Measurements from ENCODE around the gene SMTNL2. TPM values are rescaled to one million over a fixed set of nuclear protein-coding genes. Genes with fewer than 3 reads are reported as not detected.

SMTNL2 gene
- polyA plus RNA-seq, 1 of the 3 experiments (the other 2 are of a cell fraction) = not detected

- DNase-seq = no peak
- H3K4me1 ChIP-seq (ENCODE audit: control insufficient read depth in 1 of 2, insufficient read depth in 2 of 2, low read depth in 1 of 2, low read length in 1 of 2) = peaks cover 0 to 9% of the 10 kb centered on the region in 2 experiments; a peak in 1 of 4 replicates
- H3K36me3 ChIP-seq (replicated peaks in 1 of 2; ENCODE audit: control insufficient read depth in 1 of 2, insufficient read depth in 2 of 2, low read length in 1 of 2) = no peaks in the 10 kb centered on the region
- no peaks in the 10 kb centered on the region for H3K9me3 ChIP-seq
- TF ChIP-seq IRF3 (IDR thresholded peaks at IDR 0.05; ENCODE audit: low read depth, low read length) (no peak), CHD2 (IDR thresholded peaks at IDR 0.05; ENCODE audit: low read length, partially characterized antibody) (no peak), SMC3 (IDR thresholded peaks at IDR 0.05; ENCODE audit: low read depth, low read length) (no peak), RXRA (IDR thresholded peaks at IDR 0.05; ENCODE audit: borderline replicate concordance, low read depth) (no peak), RFX5 (IDR thresholded peaks at IDR 0.05; ENCODE audit: low read length) (no peak), MXI1 (IDR thresholded peaks at IDR 0.05; ENCODE audit: low read depth, low read length) (no peak), MEF2A (IDR thresholded peaks at IDR 0.05; ENCODE audit: borderline replicate concordance, low read depth) (no peak), YY1 (IDR thresholded peaks at IDR 0.05; ENCODE audit: low read depth) (no peak), JUND (IDR thresholded peaks at IDR 0.05) (no peak), NFIC (IDR thresholded peaks at IDR 0.05; ENCODE audit: borderline replicate concordance) (no peak), SIN3A (IDR thresholded peaks at IDR 0.05; ENCODE audit: borderline replicate concordance, low read depth, low read length) (no peak), FOSL2 (IDR thresholded peaks at IDR 0.05; ENCODE audit: borderline replicate concordance, low read depth) (no peak), FOXM1 (IDR thresholded peaks at IDR 0.05; ENCODE audit: low read depth) (no peak), POLR2AphosphoS5 (IDR thresholded peaks at IDR 0.05; ENCODE audit: low read depth, low read length) (no peak)
- TF ChIP-seq, protein P1, sequence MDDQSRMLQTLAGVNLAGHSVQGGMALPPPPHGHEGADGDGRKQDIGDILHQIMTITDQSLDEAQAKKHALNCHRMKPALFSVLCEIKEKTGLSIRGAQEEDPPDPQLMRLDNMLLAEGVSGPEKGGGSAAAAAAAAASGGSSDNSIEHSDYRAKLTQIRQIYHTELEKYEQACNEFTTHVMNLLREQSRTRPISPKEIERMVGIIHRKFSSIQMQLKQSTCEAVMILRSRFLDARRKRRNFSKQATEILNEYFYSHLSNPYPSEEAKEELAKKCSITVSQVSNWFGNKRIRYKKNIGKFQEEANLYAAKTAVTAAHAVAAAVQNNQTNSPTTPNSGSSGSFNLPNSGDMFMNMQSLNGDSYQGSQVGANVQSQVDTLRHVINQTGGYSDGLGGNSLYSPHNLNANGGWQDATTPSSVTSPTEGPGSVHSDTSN (IDR thresholded peaks at IDR 0.05) = no peak
- TF ChIP-seq, protein P2, sequence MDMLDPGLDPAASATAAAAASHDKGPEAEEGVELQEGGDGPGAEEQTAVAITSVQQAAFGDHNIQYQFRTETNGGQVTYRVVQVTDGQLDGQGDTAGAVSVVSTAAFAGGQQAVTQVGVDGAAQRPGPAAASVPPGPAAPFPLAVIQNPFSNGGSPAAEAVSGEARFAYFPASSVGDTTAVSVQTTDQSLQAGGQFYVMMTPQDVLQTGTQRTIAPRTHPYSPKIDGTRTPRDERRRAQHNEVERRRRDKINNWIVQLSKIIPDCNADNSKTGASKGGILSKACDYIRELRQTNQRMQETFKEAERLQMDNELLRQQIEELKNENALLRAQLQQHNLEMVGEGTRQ (IDR thresholded peaks at IDR 0.05; ENCODE audit: borderline replicate concordance, low read depth, low read length) = no peak
- 88% methylated on average over 12 of the region's 12 CpGs for WGBS (ENCODE audit: low lambda C conversion rate)
- no peak overlapping the region for H3K4me2 ChIP-seq
- H3K27ac ChIP-seq (ENCODE audit: low read depth in 2 of 2, low read length in 1 of 2) = no peak overlapping the region
- POLR2A ChIA-PET = no interaction called here
- H3K79me2 ChIP-seq (ENCODE audit: insufficient read depth) = no peaks in the 10 kb centered on the region
- no peak overlapping the region for H3K9ac ChIP-seq
- H2AFZ ChIP-seq (ENCODE audit: low read depth) = no peak overlapping the region
- no peaks in the 10 kb centered on the region for H4K20me1 ChIP-seq (ENCODE audit: insufficient read depth)
- CTCF ChIA-PET = interaction anchor here (1.4 to 4.1 kb wide), 2 partner anchors 11 to 39 kb away, joined by 4 to 31 read pairs; no protein-coding TSS in a partner anchor
- no peaks in the 10 kb centered on the region for H3K9me2 ChIP-seq
- peaks cover 18% of the 10 kb centered on the region; the same call in 1 of the 2 replicates for H3K27me3 ChIP-seq (ENCODE audit: insufficient read depth)
- H3K4me3 ChIP-seq (ENCODE audit: low read depth in 2 of 2, low read length in 1 of 2) = no peak overlapping the region
- H3F3A ChIP-seq (replicated peaks; ENCODE audit: insufficient read depth) = no peaks in the 10 kb centered on the region
Observed at GRCh38 chr17:4605826-4606225, 21.5 kb downstream of the SMTNL2 start.

Measured in SK-N-SH (cell line).